Colonic mucosa (tissue), 4 donors: Measurements from ENCODE around the gene TAF6L. TPM values are rescaled to one million over a fixed set of nuclear protein-coding genes. Genes with fewer than 3 reads are reported as not detected.

Experiments
- DNase-seq: peaks from one replicate; pipeline ENCODE4 v3.0.0-alpha.2; 2020
- H3K27ac ChIP-seq: fragments of 200-600 bp; one replicate; pipeline ENCODE4 v1.8.0; 2021
- H3K27me3 ChIP-seq: fragments of 200-600 bp; one replicate; pipeline ENCODE4 v1.8.0; 2021
- H3K36me3 ChIP-seq: fragments of 200-600 bp; one replicate; pipeline ENCODE4 v1.8.0; 2021
- H3K4me1 ChIP-seq: fragments of 200-600 bp; one replicate; pipeline ENCODE4 v1.8.0; 2021; ENCODE audit warnings: mild to moderate bottlenecking
- H3K4me3 ChIP-seq: fragments of 200-600 bp; one replicate; pipeline ENCODE4 v1.8.0; 2021
- H3K9ac ChIP-seq, 2 donors: one replicate each; pipeline ENCODE4 v1.7.0; 2013; ENCODE audit warnings: control low read depth in 2 of 2, low read depth in 2 of 2, low read length in 2 of 2
- H3K9me3 ChIP-seq: fragments of 200-600 bp; one replicate; pipeline ENCODE4 v1.8.0; 2021
- intact Hi-C: fragments of 100-400 bp; cut with DNase I; formaldehyde crosslinking; loops from one replicate; pipeline ENCODE4 v1.14.1; 2022
- total RNA-seq, 2 donors: library from RNA; stranded (reverse); fragmentation: NEBNext Ultra II Directional in 1 of 2; extraction: Animal tissue kit (Norgen Biotek cat#: 25700) in 1 of 2; gene quantifications; one replicate each; pipeline ENCODE4 v1.2.1, GENCODE V29; 2021
- TF ChIP-seq, protein P1 (sequence below): fragments of 200-600 bp; IDR thresholded peaks from one replicate; pipeline ENCODE4 v1.8.0; 2022; ENCODE audit warnings: antibody characterized with exemption, mild to moderate bottlenecking
- donor health status: healthy.
- donor health status: DM: no; HTN: no; CAD: no.
- donor health status: DM: no; HTN: no; CAD: no.

TAF6L gene
- total RNA-seq, 2 donors from 2014 or later = 15.3 to 26.6 TPM

DNA sequence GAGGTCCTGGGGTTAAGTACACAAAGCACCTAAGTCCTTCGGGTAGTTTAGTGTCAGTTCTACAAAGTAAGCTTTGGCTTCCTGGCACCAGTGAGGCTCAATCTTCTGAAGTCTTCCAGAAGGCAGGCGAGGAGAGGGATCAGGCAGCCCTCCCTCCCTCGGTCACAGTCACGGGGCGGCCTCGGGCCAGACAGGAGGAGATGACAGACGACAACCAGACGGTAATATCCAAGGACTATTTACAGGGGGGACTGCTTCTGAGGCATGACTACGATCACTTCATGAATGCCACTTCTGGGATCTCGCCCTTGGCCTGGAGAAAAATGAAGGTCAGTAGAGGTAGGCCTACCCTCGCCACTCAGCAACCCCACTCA lies 21.0 kb downstream of the TAF6L start:
- Histone ChIP-seq H3K27me3 (no peaks in the 10 kb centered on the region), H3K27ac (peak overlapping the region; percentile 80), H3K9me3 (no peaks in the 10 kb centered on the region), H3K4me3 (peak overlapping the region; percentile 98), H3K4me1 (peaks cover 7% of the 10 kb centered on the region), H3K9ac (peak overlapping the region; percentile 39 to 89), H3K36me3 (peaks cover 26% of the 10 kb centered on the region)
- peak; percentile 33 for DNase-seq
- TF ChIP-seq, protein P1, sequence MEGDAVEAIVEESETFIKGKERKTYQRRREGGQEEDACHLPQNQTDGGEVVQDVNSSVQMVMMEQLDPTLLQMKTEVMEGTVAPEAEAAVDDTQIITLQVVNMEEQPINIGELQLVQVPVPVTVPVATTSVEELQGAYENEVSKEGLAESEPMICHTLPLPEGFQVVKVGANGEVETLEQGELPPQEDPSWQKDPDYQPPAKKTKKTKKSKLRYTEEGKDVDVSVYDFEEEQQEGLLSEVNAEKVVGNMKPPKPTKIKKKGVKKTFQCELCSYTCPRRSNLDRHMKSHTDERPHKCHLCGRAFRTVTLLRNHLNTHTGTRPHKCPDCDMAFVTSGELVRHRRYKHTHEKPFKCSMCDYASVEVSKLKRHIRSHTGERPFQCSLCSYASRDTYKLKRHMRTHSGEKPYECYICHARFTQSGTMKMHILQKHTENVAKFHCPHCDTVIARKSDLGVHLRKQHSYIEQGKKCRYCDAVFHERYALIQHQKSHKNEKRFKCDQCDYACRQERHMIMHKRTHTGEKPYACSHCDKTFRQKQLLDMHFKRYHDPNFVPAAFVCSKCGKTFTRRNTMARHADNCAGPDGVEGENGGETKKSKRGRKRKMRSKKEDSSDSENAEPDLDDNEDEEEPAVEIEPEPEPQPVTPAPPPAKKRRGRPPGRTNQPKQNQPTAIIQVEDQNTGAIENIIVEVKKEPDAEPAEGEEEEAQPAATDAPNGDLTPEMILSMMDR = no peak
- intact Hi-C loops = no loop called here

DNA sequence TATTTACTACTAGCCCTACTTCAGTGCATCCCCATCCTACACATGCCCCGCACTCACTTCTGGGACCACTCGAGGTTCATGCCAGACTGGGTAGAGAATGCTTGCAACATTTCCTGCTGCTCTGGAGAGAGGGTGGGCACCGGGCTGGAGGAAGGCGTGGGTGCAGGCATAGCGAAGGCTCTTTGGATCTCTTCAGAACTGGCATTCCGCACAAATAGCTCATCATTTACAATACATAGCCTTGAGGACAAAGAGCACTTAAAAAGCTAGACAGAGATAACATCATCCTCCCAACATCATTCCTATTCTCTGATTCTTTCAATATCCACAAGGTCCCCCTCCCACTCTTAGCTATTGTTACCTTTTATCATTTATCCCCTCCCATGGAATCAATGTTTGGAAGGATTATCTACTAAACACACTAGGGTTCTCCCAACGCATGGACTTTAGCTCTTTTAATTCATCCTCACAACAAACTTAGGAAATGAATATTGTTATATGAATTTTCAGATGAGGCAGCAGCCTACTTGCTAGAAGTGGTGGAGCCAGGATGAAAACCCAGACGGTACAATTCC lies 23.1 kb downstream of the TAF6L start:
- intact Hi-C loops = no loop called here
- H3K9ac ChIP-seq = no peak overlapping the region
- H3K4me3 ChIP-seq = no peak overlapping the region
- peaks cover 26% of the 10 kb centered on the region for H3K36me3 ChIP-seq
- H3K4me1 ChIP-seq = peaks cover 5% of the 10 kb centered on the region
- H3K9me3 ChIP-seq = no peaks in the 10 kb centered on the region
- H3K27ac ChIP-seq = no peak overlapping the region
- no peaks in the 10 kb centered on the region for H3K27me3 ChIP-seq
- DNase-seq = no peak
- TF ChIP-seq, protein P1 = no peak

DNA sequence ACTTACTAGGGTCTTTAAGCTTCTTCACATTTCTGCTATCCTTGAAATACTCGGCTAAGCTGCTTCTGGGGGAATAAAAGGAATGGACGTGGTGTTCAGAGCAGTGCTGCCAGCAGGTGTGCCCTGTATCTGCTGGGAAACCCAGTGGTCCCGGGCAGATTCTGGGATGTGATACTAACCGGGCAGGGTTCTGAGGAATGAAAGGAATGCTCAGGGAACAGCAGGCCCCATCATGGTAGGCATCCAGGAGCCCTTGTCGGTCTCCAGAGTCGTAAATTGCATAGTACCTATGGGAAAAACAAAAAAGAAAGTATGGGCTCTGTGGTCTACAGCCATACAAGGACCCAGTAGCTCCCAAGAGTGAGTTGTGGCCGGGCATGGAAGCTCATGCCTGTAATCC lies 25.1 kb downstream of the TAF6L start:
- peaks cover 31% of the 10 kb centered on the region for H3K36me3 ChIP-seq
- no peaks in the 10 kb centered on the region for H3K27me3 ChIP-seq
- no peak overlapping the region for H3K27ac ChIP-seq
- H3K4me3 ChIP-seq = no peak overlapping the region
- H3K9ac ChIP-seq = no peak overlapping the region
- no peaks in the 10 kb centered on the region for H3K9me3 ChIP-seq
- TF ChIP-seq, protein P1 = no peak
- H3K4me1 ChIP-seq = peaks cover 5% of the 10 kb centered on the region
- no peak for DNase-seq
- intact Hi-C loops = no loop called here

DNA sequence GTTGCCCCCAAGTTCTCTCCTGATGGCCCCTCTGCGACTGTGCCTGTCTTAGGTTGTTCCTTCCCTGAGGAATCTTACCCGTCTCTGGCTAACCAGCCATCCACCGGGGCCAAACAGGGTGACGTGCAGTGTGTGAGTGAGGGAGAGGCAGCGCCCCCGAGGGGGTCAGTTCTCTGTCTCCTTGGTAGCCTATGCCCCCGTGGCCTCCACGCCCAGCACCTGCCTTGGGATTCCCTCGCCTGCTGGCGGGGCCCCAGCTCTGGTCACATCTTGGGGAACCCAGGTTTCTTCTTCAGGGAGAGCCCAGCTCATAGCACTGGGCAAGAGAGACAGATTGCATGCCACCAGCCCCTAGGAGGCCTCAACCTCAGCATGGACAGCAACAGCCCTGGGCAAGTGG lies 28.3 kb downstream of the TAF6L start:
- peaks cover 25% of the 10 kb centered on the region for H3K36me3 ChIP-seq
- DNase-seq = no peak
- no peaks in the 10 kb centered on the region for H3K27me3 ChIP-seq
- H3K4me1 ChIP-seq = peaks cover 11% of the 10 kb centered on the region
- intact Hi-C loops = no loop called here
- no peak overlapping the region for H3K9ac ChIP-seq
- no peak overlapping the region for H3K4me3 ChIP-seq
- H3K27ac ChIP-seq = no peak overlapping the region
- TF ChIP-seq, protein P1 = no peak
- no peaks in the 10 kb centered on the region for H3K9me3 ChIP-seq

DNA sequence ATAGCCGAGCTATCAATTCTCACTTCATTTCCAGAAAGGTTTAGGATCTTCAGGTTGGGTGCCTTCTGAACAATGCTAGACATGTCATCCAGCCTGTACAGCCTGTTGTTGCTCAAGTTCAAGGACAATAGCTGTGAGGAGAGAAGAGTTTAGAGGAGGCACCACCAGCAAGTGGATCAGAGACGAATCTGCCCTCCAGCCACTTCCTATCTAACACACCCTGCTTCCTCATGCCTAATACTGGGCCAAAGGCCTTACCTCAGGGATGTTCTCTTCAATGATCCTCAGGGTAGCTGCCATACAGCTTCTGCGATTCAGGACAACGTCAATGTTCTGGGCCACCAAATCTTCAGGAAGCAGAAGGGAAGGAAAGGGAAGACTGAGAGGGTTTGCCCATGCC lies 29.9 kb downstream of the TAF6L start:
- intact Hi-C loops = no loop called here
- H3K9ac ChIP-seq = no peak overlapping the region
- H3K4me3 ChIP-seq = no peak overlapping the region
- H3K9me3 ChIP-seq = no peaks in the 10 kb centered on the region
- H3K27me3 ChIP-seq = no peaks in the 10 kb centered on the region
- DNase-seq = no peak
- TF ChIP-seq, protein P1 = no peak
- H3K36me3 ChIP-seq = peaks cover 18% of the 10 kb centered on the region
- H3K27ac ChIP-seq = no peak overlapping the region
- peaks cover 12% of the 10 kb centered on the region for H3K4me1 ChIP-seq
